ENCODE data around the gene ATXN7L2.
"Not testable (repeated sequence)": the region's sequence is repeated elsewhere in the genome, so short reads cannot be mapped to it uniquely, and the experiment has no call there.

ATXN7L2 gene

GRCh38 chr1:109483672-109484518 lies at the start of gene ATXN7L2:
Gene ATXN7L2 (plus strand): TSS chr1:109483905. CDS start chr1:109483954, 49 bp downstream.
- DNase-seq (ENCODE audit: low read depth), result peak; percentile 80

- DNase-seq (ENCODE audit: low read depth), result no peak
Observed at GRCh38 chr1:109434484-109434883, 49.2 kb upstream of the ATXN7L2 start.

DNA sequence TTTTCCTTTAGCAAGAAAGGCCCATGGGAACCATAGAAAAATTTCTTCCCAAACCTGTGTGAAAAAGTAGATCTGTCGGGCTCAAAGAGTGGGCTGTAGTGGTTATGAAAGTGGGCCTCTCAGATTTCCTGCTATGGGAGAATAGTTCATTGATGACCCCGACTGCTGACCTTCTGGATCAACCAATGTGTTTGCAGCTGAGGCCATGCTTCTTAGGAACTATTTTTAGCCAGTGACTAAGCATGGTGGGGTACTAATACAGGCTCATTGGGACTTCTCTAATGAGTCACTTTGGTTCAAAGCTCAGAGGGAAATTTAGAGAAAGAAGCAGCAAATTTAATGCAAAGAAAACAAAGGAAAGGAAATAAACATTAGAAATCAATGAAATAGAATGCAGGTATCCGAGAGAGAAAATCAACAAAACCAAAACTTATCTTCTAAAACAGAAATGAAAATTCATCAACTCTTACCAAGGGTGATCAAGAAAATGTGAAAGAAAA lies 44.9 kb upstream of the ATXN7L2 start:
- DNase-seq (ENCODE audit: low read depth), result no peak

- no peak for DNase-seq (ENCODE audit: low read depth)
Observed at GRCh38 chr1:109441069-109441468, 42.6 kb upstream of the ATXN7L2 start.

DNA sequence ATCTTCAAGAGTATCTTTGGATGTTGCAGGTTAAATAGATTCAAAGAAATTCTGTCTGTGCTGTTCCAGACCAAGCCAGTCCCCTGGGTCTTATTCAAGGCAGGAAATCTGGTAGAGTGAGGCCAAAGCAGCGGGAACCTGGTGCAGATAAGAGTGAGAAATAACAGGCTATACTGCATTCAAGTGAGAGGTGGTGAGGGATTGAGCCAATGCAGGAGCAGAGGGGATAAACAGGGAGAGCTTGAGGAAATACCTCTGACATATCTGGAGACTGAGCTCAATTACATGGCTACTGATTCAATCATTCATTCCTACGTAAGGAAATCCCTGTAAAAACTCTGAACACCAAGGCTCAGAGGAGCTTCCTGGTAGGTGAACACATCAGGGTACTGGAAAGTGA lies 40.2 kb upstream of the ATXN7L2 start:
- DNase-seq (ENCODE audit: low read depth), result no peak

GRCh38 chr1:109444346-109444745 lies 39.4 kb upstream of the ATXN7L2 start:
- DNase-seq (ENCODE audit: low read depth), result no peak

GRCh38 chr1:109445949-109446695 lies 37.6 kb upstream of the ATXN7L2 start:
- DNase-seq (ENCODE audit: low read depth), result not testable (repeated sequence)

DNA sequence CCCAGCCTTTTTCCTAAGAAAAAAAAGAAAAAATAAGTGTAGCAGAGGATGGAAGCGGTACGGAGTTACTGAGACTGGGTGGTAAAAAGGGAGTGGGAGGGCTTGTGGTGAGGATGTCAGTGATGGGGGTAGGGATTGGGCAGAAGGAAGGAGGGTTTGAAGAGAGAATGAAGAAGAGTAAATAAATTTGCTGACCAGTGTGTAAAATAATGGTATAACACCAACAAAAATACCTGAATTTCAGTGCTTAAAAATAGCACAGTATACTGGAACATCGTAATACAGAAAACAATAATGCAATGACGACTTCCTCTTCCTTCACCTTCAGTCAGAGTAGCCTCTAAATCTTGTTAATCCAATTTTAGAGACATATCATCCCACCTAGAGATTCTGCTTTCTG lies 36.2 kb upstream of the ATXN7L2 start:
- DNase-seq (ENCODE audit: low read depth), result no peak

DNA sequence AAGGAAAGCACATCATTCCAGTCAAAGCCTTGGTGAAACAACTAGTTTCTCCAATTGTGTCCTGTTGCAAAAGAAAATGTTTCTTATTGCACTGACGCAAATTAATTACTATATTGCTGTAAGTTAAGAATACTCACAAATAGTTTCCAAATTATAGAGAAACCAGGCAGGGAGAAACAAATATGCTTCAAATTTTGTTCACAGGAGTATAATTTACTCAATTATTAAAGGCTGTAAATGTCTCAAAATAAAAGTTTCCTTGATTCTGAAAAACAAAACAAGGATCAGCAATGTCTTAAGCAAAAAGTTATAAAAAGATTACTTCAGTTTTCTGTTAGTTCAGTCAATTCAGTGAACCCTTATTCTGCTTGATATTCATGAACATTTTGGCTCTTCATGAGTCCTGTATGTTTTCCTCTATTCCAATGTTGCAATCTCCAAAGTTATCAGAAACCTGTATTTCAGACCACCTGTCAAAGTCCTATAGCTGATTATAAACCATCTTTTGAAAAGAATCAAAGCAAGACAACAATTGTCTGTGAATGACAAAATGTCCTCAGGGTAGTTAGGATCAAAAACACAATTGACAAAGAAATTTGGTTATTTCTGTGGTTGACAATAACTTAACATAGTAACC lies 29.1 kb upstream of the ATXN7L2 start:
- no peak for DNase-seq (ENCODE audit: low read depth)

- no peak for DNase-seq (ENCODE audit: low read depth)
Observed at GRCh38 chr1:109457819-109458218, 25.9 kb upstream of the ATXN7L2 start.

DNA sequence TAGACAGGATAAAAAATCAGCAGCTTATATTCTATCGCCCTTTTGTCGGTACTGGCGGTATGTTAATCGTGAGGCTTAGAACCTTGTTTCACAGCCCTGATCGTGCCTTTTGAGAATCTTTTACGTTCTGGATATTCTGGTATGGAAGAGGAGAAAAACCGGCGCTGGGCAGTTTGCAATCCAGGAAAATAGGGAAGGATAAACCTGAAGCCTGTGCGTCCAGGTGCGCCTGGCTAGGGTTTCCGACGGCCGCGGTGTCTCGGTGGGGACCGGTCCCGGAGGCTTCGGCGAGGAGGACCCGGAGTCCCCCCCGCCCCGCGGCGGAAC lies 17.6 kb upstream of the ATXN7L2 start:
- DNase-seq (ENCODE audit: low read depth), result no peak

- DNase-seq (ENCODE audit: low read depth), result no peak
Observed at GRCh38 chr1:109466452-109467300, 17.0 kb upstream of the ATXN7L2 start, which contains the start of gene SYPL2. Gene SYPL2 (plus strand): TSS chr1:109466546. CDS start chr1:109466844, 298 bp downstream.

- DNase-seq (ENCODE audit: low read depth), result no peak
Observed at GRCh38 chr1:109467301-109467777, 16.4 kb upstream of the ATXN7L2 start.

DNA sequence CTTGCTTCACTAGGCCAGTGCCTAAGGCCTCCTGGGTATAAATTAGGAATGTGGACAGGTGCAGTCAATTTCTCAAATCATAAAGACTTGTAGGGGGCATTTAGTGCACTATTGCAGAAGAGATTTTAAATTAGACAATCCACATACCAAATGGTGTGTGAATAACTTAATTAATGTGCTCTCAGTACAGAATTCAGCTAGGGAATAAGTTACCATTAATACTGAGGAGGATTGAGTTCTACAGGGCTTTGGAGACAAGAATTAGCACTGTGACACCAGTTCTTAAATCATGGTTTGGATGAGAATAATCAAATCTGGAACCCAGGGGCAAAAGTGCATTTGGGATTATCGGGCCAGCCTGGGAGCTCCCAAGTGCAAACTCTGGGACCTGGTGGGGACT lies 15.6 kb upstream of the ATXN7L2 start:
- DNase-seq (ENCODE audit: low read depth), result no peak

GRCh38 chr1:109468903-109469302 lies 14.8 kb upstream of the ATXN7L2 start:
- DNase-seq (ENCODE audit: low read depth), result no peak

- DNase-seq (ENCODE audit: low read depth), result no peak
Observed at GRCh38 chr1:109470245-109470644, 13.5 kb upstream of the ATXN7L2 start.

DNA sequence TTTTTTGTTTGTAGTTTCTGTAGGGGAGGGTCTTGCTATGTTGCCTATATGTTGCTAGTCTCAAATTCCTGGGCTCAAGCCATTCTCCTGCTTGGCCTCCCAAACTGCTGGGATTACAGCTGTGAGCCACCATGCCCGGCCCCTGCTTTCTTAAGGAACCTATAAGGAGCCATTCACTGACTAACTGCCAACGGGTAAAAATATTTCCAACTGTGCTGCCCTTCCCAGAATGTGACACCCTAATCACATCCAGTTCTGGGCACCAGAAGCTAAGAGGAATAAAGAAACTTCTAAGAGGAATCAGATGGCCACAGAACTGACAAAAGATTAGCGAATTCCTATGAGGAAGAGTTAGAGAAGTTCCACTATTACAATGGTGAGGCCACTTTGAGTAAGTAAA lies 10.9 kb upstream of the ATXN7L2 start:
- no peak for DNase-seq (ENCODE audit: low read depth)

- not testable (repeated sequence) for DNase-seq (ENCODE audit: low read depth)
Observed at GRCh38 chr1:109473284-109474057, 10.2 kb upstream of the ATXN7L2 start.

DNA sequence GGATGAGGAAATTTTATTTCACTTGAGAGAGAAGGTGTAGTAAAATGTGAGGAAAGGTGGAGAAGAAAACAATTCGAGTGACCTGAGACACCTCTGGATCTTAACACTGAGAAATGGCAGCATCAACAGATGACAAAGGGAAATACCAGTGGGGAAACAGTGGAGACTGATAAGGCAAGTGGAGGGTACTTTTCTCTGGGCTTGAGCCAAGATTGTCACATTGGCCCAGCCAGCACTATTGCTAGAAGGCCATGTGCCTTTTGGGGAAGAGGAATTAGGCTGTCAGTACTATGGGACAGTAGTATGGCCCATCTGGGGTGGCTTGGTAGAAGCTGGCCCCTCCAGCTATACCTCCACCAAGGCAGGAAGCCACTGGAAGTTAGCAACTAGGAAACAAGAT lies 9.0 kb upstream of the ATXN7L2 start:
- DNase-seq (ENCODE audit: low read depth), result no peak

DNA sequence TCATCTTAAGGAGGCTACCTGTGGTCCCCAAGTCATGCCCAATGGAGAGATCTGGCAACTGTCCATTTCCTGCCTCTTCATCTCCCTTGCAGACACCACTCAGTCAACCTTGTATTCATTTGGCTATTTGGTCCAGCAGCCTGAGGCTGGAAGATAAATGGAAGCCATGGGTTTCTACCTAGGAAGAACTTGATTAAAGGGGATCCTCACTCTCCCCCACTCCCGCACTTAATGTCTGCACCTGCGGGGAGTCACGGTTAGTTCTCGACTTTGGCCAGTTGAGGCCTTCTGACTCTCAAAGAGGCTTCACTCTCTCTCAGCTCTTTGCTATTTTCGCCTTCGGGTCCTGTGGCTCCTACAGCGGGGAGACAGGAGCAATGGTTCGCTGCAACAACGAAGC lies 8.4 kb upstream of the ATXN7L2 start:
- DNase-seq (ENCODE audit: low read depth), result no peak

- DNase-seq (ENCODE audit: low read depth), result no peak
Observed at GRCh38 chr1:109476825-109477224, 6.9 kb upstream of the ATXN7L2 start.

Data from stimulated activated CD8-positive, alpha-beta memory T cell treated with anti-CD3 and anti-CD28 coated beads, Interleukin-15, amount 100 ng/mL, for 1 hour (primary cell).